Keratinocyte (primary cell): Measurements from ENCODE around the gene ACCS. TPM values are rescaled to one million over a fixed set of nuclear protein-coding genes. Genes with fewer than 3 reads are reported as not detected.

Source experiments
- DNase-seq: peaks from one replicate; pipeline ENCODE4 v3.0.0-alpha.2; 2011; ENCODE audit warnings: low read depth, missing footprints, low spot score
- FAIRE-seq: peaks from 2 replicates; lab custom pipeline; 2011; peaks lifted over from hg19 to GRCh38; lab: Jason Lieb, UNC
- H2AFZ ChIP-seq: 2 replicates; pipeline ENCODE4 v1.6.0; 2012; ENCODE audit warnings: low read length, control low read depth, inconsistent platforms; ENCODE audit not compliant: control insufficient read depth
- H3K27ac ChIP-seq: 2 replicates; pipeline ENCODE4 v1.5.1; 2011; ENCODE audit warnings: low read length; ENCODE audit not compliant: control insufficient read depth, insufficient read depth
- H3K27me3 ChIP-seq: 3 replicates; pipeline ENCODE4 v1.6.0; 2011; ENCODE audit warnings: low read length; ENCODE audit not compliant: control insufficient read depth, insufficient read depth; ENCODE audit errors: extremely low read depth
- H3K36me3 ChIP-seq, 2 experiments: 2 replicates in 1 of 2; 3 replicates in 1 of 2; pipeline ENCODE4 v1.5.1; 2011; ENCODE audit warnings: low read length in 2 of 2, mild to moderate bottlenecking in 1 of 2; ENCODE audit not compliant: control insufficient read depth in 2 of 2, insufficient read depth in 2 of 2; ENCODE audit errors: extremely low read depth in 1 of 2
- H3K4me1 ChIP-seq: 3 replicates; pipeline ENCODE4 v1.5.1; 2011; ENCODE audit warnings: low read length; ENCODE audit not compliant: control insufficient read depth, insufficient read depth; ENCODE audit errors: extremely low read depth
- H3K4me2 ChIP-seq: 3 replicates; pipeline ENCODE4 v1.6.0; 2011; ENCODE audit warnings: low read depth, low read length; ENCODE audit not compliant: control insufficient read depth, insufficient read depth; ENCODE audit errors: extremely low read depth
- H3K4me3 ChIP-seq, 3 experiments: fragments of 200-600 bp in 1 of 3; sonication (generic) in 1 of 3; 2 replicates in 2 of 3; 3 replicates in 1 of 3; pipeline ENCODE4 v1.5.1; 2011 to 2016; ENCODE audit warnings: low read length in 3 of 3, mild to moderate bottlenecking in 3 of 3, control low read depth in 2 of 3, inconsistent platforms in 1 of 3, low read depth in 1 of 3, mixed read lengths in 1 of 3, mixed run types in 1 of 3, moderate library complexity in 1 of 3; ENCODE audit not compliant: control insufficient read depth in 2 of 3, insufficient read depth in 2 of 3; ENCODE audit errors: extremely low read depth in 1 of 3
- H3K79me2 ChIP-seq: 2 replicates; pipeline ENCODE4 v1.6.0; 2012; ENCODE audit warnings: low read length; ENCODE audit not compliant: control insufficient read depth, insufficient read depth
- H3K9ac ChIP-seq: 3 replicates; pipeline ENCODE4 v1.6.0; 2011; ENCODE audit warnings: low read length; ENCODE audit not compliant: control insufficient read depth, insufficient read depth; ENCODE audit errors: extremely low read depth
- H3K9me1 ChIP-seq: 3 replicates; pipeline ENCODE4 v1.6.0; 2011; ENCODE audit warnings: low read length; ENCODE audit not compliant: control insufficient read depth, insufficient read depth; ENCODE audit errors: extremely low read depth
- H3K9me3 ChIP-seq: 2 replicates; pipeline ENCODE4 v1.5.1; 2012; ENCODE audit warnings: low read depth, low read length; ENCODE audit not compliant: control insufficient read depth
- H4K20me1 ChIP-seq: 3 replicates; pipeline ENCODE4 v1.6.0; 2011; ENCODE audit warnings: low read length; ENCODE audit not compliant: control insufficient read depth, insufficient read depth; ENCODE audit errors: extremely low read depth
- EZH2 ChIP-seq: IDR thresholded peaks from one replicate; pipeline ENCODE4 v1.6.1; 2012; ENCODE audit warnings: inconsistent platforms, mild to moderate bottlenecking, low read length, moderate library complexity
- dilution Hi-C: fragments of 300-500 bp; cut with MboI; formaldehyde crosslinking; loops from one replicate; pipeline ENCODE4 v1.7.0; 2020; ENCODE audit warnings: low sequenced_read_pairs; ENCODE audit not compliant: extremely low pct_ligation_motif_present
- polyA plus RNA-seq, 5 experiments: library from polyadenylated mRNA; depleted of rRNA in 3 of 5; stranded (reverse) in 3 of 5; stranded (forward) in 1 of 5; unstranded in 1 of 5; fragments of >200 nt; gene quantifications; 1 replicate in 1 of 5; 2 replicates in 3 of 5; 3 replicates in 1 of 5; pipeline versions ENCODE4 v1.2.1 to v1.2.3, GENCODE V29; 2011 to 2012; ENCODE audit warnings: missing spikeins in 2 of 5, low read depth in 1 of 5, low replicate concordance in 1 of 5
- TF ChIP-seq, protein P1 (sequence below), 3 experiments: IDR thresholded peaks in 1 of 3; conservative IDR thresholded peaks in 1 of 3; optimal IDR thresholded peaks in 1 of 3; 2 replicates in 2 of 3; 3 replicates in 1 of 3; pipeline versions ENCODE3 to v1.5.1; 2011; ENCODE audit warnings: low read length in 3 of 3, mild to moderate bottlenecking in 3 of 3, moderate library complexity in 2 of 3, control low read depth in 1 of 3, inconsistent platforms in 1 of 3; ENCODE audit not compliant: insufficient read depth in 2 of 3; ENCODE audit errors: extremely low read depth in 1 of 3

The ACCS gene
- polyA plus RNA-seq, 1 donor (not counting 4 experiments of a cell fraction or from before 2014, with no cell fraction given): 4.1 TPM

DNA sequence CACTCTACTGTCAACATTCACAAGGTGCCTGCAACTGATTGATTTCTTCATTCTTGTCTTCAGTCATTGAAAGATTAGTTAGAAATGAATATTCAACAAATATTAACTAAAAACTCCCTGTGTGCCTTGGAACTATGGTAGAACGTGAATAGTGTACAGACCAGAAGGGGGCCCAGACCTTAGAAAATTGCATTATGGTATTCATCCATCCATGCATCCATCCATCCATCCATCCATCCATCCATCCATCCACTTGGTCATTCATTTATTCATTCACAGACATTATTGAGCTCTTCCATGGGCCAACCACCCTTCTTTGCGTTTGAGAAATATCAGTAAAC is 28.4 kb upstream of the ACCS start:
- no peak overlapping the region for H3K4me3 ChIP-seq
- H3K4me2 ChIP-seq: no peak overlapping the region
- no peaks in the 10 kb centered on the region for H4K20me1 ChIP-seq
- no peaks in the 10 kb centered on the region for H3K9me3 ChIP-seq
- no peaks in the 10 kb centered on the region for H3K79me2 ChIP-seq
- no peak overlapping the region for H3K9ac ChIP-seq
- DNase-seq (no peak), FAIRE-seq (no peak)
- H3K4me1 ChIP-seq: no peaks in the 10 kb centered on the region
- H3K9me1 ChIP-seq: no peaks in the 10 kb centered on the region
- peaks cover 5% of the 10 kb centered on the region for H3K27me3 ChIP-seq
- no peaks in the 10 kb centered on the region for H3K36me3 ChIP-seq
- H3K27ac ChIP-seq: no peak overlapping the region
- dilution Hi-C loops: no loop called here
- no peak for TF ChIP-seq EZH2
- TF ChIP-seq, protein P1, sequence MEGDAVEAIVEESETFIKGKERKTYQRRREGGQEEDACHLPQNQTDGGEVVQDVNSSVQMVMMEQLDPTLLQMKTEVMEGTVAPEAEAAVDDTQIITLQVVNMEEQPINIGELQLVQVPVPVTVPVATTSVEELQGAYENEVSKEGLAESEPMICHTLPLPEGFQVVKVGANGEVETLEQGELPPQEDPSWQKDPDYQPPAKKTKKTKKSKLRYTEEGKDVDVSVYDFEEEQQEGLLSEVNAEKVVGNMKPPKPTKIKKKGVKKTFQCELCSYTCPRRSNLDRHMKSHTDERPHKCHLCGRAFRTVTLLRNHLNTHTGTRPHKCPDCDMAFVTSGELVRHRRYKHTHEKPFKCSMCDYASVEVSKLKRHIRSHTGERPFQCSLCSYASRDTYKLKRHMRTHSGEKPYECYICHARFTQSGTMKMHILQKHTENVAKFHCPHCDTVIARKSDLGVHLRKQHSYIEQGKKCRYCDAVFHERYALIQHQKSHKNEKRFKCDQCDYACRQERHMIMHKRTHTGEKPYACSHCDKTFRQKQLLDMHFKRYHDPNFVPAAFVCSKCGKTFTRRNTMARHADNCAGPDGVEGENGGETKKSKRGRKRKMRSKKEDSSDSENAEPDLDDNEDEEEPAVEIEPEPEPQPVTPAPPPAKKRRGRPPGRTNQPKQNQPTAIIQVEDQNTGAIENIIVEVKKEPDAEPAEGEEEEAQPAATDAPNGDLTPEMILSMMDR (optimal IDR thresholded peaks at IDR 0.05 in 1 of 3, IDR thresholded peaks at IDR 0.05 in 1 of 3, conservative IDR thresholded peaks at IDR 0.05 in 1 of 3; ENCODE audit: extremely low read depth in 1 of 3, insufficient read depth in 2 of 3, low read length in 3 of 3): no peak
- H2AFZ ChIP-seq: no peak overlapping the region

- DNase-seq: no peak
- Histone ChIP-seq H3K79me2 (no peaks in the 10 kb centered on the region), H3K9ac (no peak overlapping the region), H3K9me3 (no peaks in the 10 kb centered on the region), H3K4me3 (no peak overlapping the region), H3K9me1 (no peaks in the 10 kb centered on the region), H3K4me2 (no peak overlapping the region), H3K36me3 (no peaks in the 10 kb centered on the region), H3K27ac (no peak overlapping the region), H3K4me1 (no peaks in the 10 kb centered on the region), H2AFZ (no peak overlapping the region), H3K27me3 (peaks cover 3% of the 10 kb centered on the region), H4K20me1 (no peaks in the 10 kb centered on the region)
- TF ChIP-seq, protein P1 (optimal IDR thresholded peaks at IDR 0.05 in 1 of 3, IDR thresholded peaks at IDR 0.05 in 1 of 3, conservative IDR thresholded peaks at IDR 0.05 in 1 of 3; ENCODE audit: extremely low read depth in 1 of 3, insufficient read depth in 2 of 3, low read length in 3 of 3): no peak
- TF ChIP-seq EZH2: no peak
- dilution Hi-C loops: no loop called here
- no peak for FAIRE-seq
Observed at GRCh38 chr11:44043157-44043556, 22.9 kb upstream of the ACCS start.
